Mesendoderm (in vitro differentiated cells): ENCODE measurements around the gene MPIG6B.
A peak's percentile ranks its signal among the peaks of the same experiment; 100 is the strongest.

Experiments used
- DNase-seq: peaks from one replicate; pipeline ENCODE4 v3.0.0; 2013
- H2AK5ac ChIP-seq: 2 replicates; pipeline ENCODE4 v1.6.1; 2013; ENCODE audit warnings: low read length, inconsistent platforms
- H2BK120ac ChIP-seq: 2 replicates; pipeline ENCODE4 v1.6.1; 2013; ENCODE audit warnings: low read depth, mild to moderate bottlenecking, low read length, moderate library complexity, mixed read lengths
- H2BK15ac ChIP-seq: replicated peaks from 2 replicates; pipeline ENCODE4 v1.6.1; 2013; ENCODE audit warnings: low read depth, mild to moderate bottlenecking, moderate library complexity
- H2BK5ac ChIP-seq: 2 replicates; pipeline ENCODE4 v1.6.1; 2013; ENCODE audit warnings: low read length, inconsistent platforms
- H3K18ac ChIP-seq: 2 replicates; pipeline ENCODE4 v1.6.1; 2013; ENCODE audit warnings: mild to moderate bottlenecking, low read length, mixed read lengths
- H3K23ac ChIP-seq: one replicate; pipeline ENCODE4 v1.6.1; 2013; ENCODE audit warnings: low read length
- H3K27ac ChIP-seq: 2 replicates; pipeline ENCODE4 v1.5.1; 2013; ENCODE audit warnings: low read depth, mild to moderate bottlenecking, inconsistent platforms, low read length, moderate library complexity
- H3K27me3 ChIP-seq: 2 replicates; pipeline ENCODE4 v1.6.1; 2013; ENCODE audit warnings: low read length, control low read depth, mild to moderate bottlenecking, inconsistent platforms; ENCODE audit not compliant: insufficient read depth, poor library complexity
- H3K36me3 ChIP-seq: 2 replicates; pipeline ENCODE4 v1.6.1; 2013; ENCODE audit warnings: low read length, inconsistent platforms; ENCODE audit not compliant: control insufficient read depth, insufficient read depth
- H3K4ac ChIP-seq: one replicate; pipeline ENCODE4 v1.6.1; 2013; ENCODE audit warnings: low read depth, mild to moderate bottlenecking, low read length, moderate library complexity
- H3K4me1 ChIP-seq: 2 replicates; pipeline ENCODE4 v1.6.1; 2013; ENCODE audit warnings: low read depth, low read length, inconsistent platforms; ENCODE audit not compliant: control insufficient read depth
- H3K4me2 ChIP-seq: 2 replicates; pipeline ENCODE4 v1.6.1; 2013; ENCODE audit warnings: low read length
- H3K4me3 ChIP-seq: 2 replicates; pipeline ENCODE4 v1.5.1; 2013; ENCODE audit warnings: mild to moderate bottlenecking, low read length
- H3K56ac ChIP-seq: one replicate; pipeline ENCODE4 v1.6.1; 2013; ENCODE audit warnings: low read length
- H3K79me1 ChIP-seq: 2 replicates; pipeline ENCODE4 v1.6.1; 2013; ENCODE audit warnings: low read length, inconsistent platforms
- H3K79me2 ChIP-seq: 2 replicates; pipeline ENCODE4 v1.6.1; 2013; ENCODE audit warnings: mild to moderate bottlenecking, low read length; ENCODE audit not compliant: control insufficient read depth, insufficient read depth
- H3K9ac ChIP-seq: 2 replicates; pipeline ENCODE4 v1.6.1; 2013; ENCODE audit warnings: low read length, inconsistent platforms
- H4K5ac ChIP-seq: one replicate; pipeline ENCODE4 v1.6.1; 2013; ENCODE audit warnings: low read length
- H4K8ac ChIP-seq: one replicate; pipeline ENCODE4 v1.6.1; 2013; ENCODE audit warnings: low read depth, mild to moderate bottlenecking, control low read depth, low read length, moderate library complexity
- WGBS: extraction: QIAGEN DNeasy Blood & Tissue Kit; methylation state at CpG from one replicate; pipeline ENCODE4 v1.1.7; 2013; ENCODE audit warnings: low lambda C conversion rate, missing lambda C conversion rate; ENCODE audit not compliant: insufficient coverage; ENCODE audit errors: extremely low coverage; 5-methylcytosine and 5-hydroxymethylcytosine counted together

MPIG6B gene

DNA sequence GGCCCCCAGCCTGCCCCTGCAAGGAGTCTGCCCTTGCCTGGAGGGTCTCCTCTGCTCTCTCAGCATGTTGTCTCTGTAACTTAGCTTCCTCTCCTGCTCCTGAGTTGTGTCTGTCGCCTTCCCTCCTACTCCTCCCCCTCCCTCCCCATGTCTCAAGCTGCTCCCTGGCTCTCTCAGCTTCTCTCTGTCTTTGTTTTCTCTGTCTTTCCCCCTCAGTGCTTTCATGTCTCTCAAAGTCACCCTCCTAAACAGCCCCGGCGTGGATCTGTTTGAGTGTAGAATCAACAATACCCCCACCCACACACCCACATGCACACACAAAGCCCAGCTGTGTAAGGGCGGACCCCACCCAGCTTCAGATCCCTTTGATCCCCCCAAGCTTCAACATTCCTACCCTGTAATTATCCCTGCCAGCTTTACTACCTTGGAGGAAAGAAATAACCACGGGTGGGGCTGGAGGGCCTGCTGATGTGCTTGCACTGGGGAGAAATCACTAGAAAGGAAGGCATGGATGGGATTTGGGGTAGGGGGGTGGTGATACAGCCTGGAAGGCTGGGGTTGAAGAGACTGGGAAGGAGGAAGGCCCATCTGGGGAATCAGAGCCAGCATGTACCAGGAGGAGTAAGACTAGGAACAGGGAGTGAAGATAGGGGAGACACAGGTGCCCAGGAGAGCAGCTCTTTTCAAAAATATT is 9.0 kb upstream of the MPIG6B start:
- Histone ChIP-seq H3K79me2 (no peaks in the 10 kb centered on the region), H3K9ac (peak overlapping the region; percentile 62), H3K27ac (peak overlapping the region; percentile 69), H2BK120ac (peak overlapping the region; percentile 8), H3K18ac (peak overlapping the region; percentile 92), H3K79me1 (no peaks in the 10 kb centered on the region), H3K4ac (peak overlapping the region; percentile 64), H3K36me3 (no peaks in the 10 kb centered on the region), H2BK15ac (no peak overlapping the region), H2AK5ac (no peak overlapping the region), H4K8ac (no peak overlapping the region), H2BK5ac (peak overlapping the region; percentile 96), H4K5ac (peak overlapping the region; percentile 76), H3K4me1 (peaks cover 23% of the 10 kb centered on the region), H3K4me3 (no peak overlapping the region), H3K27me3 (no peaks in the 10 kb centered on the region), H3K4me2 (no peak overlapping the region), H3K23ac (peak overlapping the region; percentile 98), H3K56ac (peak overlapping the region; percentile 93)
- WGBS = no CpG with 5 or more reads among the region's 5 CpGs
- peak; percentile 87 for DNase-seq

DNA sequence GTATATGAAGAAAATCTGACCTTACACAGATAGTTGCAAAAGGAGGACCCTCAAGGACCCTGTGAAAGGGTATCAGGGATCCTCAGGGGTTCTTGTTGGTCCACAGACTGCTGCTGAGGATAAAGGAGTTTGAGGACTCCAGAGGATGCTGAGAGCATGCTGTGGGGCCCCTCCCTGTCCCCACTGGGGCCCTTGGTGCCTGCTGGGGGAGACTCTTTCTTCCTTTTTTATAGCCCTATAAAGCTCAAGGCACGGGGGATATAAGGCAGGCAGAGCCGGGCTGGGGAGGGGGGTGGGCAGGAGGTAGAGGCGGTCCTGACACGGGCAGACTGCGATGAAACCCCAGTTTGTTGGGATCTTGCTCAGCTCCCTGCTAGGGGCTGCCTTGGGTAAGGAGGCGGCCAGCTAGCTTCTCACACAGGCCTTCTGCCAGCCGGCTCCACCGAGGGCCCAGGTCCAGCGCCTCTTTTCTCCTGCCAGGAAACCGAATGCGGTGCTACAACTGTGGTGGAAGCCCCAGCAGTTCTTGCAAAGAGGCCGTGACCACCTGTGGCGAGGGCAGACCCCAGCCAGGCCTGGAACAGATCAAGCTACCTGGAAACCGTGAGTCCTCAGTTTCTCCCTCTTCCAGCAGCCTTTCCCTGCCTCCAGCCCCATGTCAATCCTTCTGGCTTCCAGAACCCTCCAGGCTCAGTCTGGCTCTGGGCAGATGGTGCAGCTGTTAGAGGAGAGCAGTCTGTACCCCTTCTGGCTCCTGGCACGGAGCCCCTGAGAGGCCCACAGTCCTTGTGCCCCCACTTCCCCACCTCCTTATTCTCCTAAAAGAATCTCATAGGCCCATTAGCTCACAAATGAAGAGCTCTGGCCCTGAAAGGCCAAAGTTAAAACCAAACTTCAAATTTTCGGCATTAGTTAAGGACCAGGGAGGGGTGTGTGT is 7.9 kb upstream of the MPIG6B start, which contains the start of gene LY6G6D:
TSS of gene LY6G6D (plus strand) at position 327 of the 937 bp plus-strand sequence. CDS start at position 335, 8 bp downstream.
- WGBS = no CpG with 5 or more reads among the region's 16 CpGs
- no peaks in the 10 kb centered on the region for H3K36me3 ChIP-seq
- no peaks in the 10 kb centered on the region for H3K79me1 ChIP-seq
- H3K4me2 ChIP-seq = no peak within 1 kb of the TSS
- H3K4me1 ChIP-seq = peaks cover 23% of the 10 kb centered on the region
- peak within 1 kb of the TSS; percentile 93 for H3K56ac ChIP-seq
- H2AK5ac ChIP-seq = peak within 1 kb of the TSS; percentile 56
- DNase-seq = no peak
- H3K23ac ChIP-seq = peak within 1 kb of the TSS; percentile 98
- no peak within 1 kb of the TSS for H2BK15ac ChIP-seq
- H4K8ac ChIP-seq = no peak within 1 kb of the TSS
- peak within 1 kb of the TSS; percentile 96 for H2BK5ac ChIP-seq
- peak within 1 kb of the TSS; percentile 64 for H3K4ac ChIP-seq
- peak within 1 kb of the TSS; percentile 69 for H3K27ac ChIP-seq
- peak within 1 kb of the TSS; percentile 80 for H2BK120ac ChIP-seq
- no peaks in the 10 kb centered on the region for H3K79me2 ChIP-seq
- no peak within 1 kb of the TSS for H3K4me3 ChIP-seq
- H4K5ac ChIP-seq = peak within 1 kb of the TSS; percentile 76
- H3K18ac ChIP-seq = peak within 1 kb of the TSS; percentile 77
- H3K27me3 ChIP-seq = no peaks in the 10 kb centered on the region
- H3K9ac ChIP-seq = peak within 1 kb of the TSS; percentile 62

DNA sequence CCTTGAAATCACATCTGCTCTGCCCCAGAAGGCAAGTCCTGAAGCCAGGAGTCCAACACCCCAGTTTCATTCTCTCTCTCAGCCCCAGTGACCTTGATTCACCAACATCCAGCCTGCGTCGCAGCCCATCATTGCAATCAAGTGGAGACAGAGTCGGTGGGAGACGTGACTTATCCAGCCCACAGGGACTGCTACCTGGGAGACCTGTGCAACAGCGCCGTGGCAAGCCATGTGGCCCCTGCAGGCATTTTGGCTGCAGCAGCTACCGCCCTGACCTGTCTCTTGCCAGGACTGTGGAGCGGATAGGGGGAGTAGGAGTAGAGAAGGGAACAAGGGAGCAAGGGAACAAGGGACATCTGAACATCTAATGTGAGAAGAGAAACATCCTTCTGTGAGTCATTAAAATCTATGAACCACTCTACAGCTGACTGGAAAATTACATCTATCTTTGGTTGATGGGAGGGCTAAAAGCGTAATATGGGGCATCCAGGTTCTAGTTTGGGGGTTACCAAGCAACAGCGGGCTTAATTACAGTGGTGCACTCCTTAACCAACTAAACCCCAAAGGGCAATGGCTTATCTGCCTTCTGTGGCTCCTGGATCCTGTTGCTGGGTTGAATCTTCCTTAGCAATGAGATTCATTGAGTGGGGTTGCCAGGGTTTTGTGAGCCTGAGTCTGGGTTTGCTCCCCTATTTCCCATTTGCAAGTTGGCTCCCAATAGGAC is 5.5 kb upstream of the MPIG6B start:
- no peak overlapping the region for H3K4ac ChIP-seq
- no peak overlapping the region for H3K4me2 ChIP-seq
- H3K18ac ChIP-seq = no peak overlapping the region
- no peak overlapping the region for H2BK15ac ChIP-seq
- H3K23ac ChIP-seq = no peak overlapping the region
- peak; percentile 85 for DNase-seq
- no peak overlapping the region for H4K8ac ChIP-seq
- no peak overlapping the region for H2BK120ac ChIP-seq
- H3K27me3 ChIP-seq = no peaks in the 10 kb centered on the region
- H2BK5ac ChIP-seq = no peak overlapping the region
- no peaks in the 10 kb centered on the region for H3K36me3 ChIP-seq
- H3K9ac ChIP-seq = no peak overlapping the region
- no peak overlapping the region for H3K56ac ChIP-seq
- no CpG with 5 or more reads among the region's 10 CpGs for WGBS
- H3K79me2 ChIP-seq = no peaks in the 10 kb centered on the region
- H3K27ac ChIP-seq = no peak overlapping the region
- peaks cover 18% of the 10 kb centered on the region for H3K4me1 ChIP-seq
- H3K4me3 ChIP-seq = no peak overlapping the region
- H2AK5ac ChIP-seq = no peak overlapping the region
- H4K5ac ChIP-seq = no peak overlapping the region
- H3K79me1 ChIP-seq = no peaks in the 10 kb centered on the region

DNA sequence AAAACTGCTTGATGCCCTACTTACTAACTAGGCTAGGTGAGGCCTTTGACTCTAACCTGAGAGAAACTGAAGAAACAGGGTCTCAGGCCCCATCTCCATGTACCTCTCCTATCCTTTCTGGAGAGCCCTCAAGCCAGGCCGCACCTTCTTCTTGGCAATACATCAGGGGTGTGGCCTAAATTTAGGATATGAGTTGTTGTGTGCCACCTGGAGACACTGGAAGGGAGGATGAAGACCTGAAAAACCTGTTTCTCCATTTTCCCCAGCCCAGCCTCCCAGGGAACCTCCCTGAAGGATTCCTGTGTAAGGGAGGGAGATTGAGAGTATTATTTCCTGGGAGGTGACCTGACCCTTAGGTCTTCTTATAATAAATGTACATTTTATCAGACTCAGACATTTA is 4.9 kb upstream of the MPIG6B start:
- Histone ChIP-seq H3K4me3 (no peak overlapping the region), H3K56ac (no peak overlapping the region), H3K18ac (no peak overlapping the region), H2BK5ac (no peak overlapping the region), H3K36me3 (no peaks in the 10 kb centered on the region), H3K23ac (no peak overlapping the region), H3K4ac (no peak overlapping the region), H3K9ac (no peak overlapping the region), H3K79me1 (no peaks in the 10 kb centered on the region), H3K27me3 (no peaks in the 10 kb centered on the region), H3K4me1 (peaks cover 17% of the 10 kb centered on the region), H3K27ac (no peak overlapping the region), H2AK5ac (no peak overlapping the region), H4K8ac (no peak overlapping the region), H3K79me2 (no peaks in the 10 kb centered on the region), H2BK15ac (no peak overlapping the region), H2BK120ac (no peak overlapping the region), H3K4me2 (no peak overlapping the region), H4K5ac (no peak overlapping the region)
- WGBS = no CpG with 5 or more reads among the region's 1 CpG
- DNase-seq = peak; percentile 76

DNA sequence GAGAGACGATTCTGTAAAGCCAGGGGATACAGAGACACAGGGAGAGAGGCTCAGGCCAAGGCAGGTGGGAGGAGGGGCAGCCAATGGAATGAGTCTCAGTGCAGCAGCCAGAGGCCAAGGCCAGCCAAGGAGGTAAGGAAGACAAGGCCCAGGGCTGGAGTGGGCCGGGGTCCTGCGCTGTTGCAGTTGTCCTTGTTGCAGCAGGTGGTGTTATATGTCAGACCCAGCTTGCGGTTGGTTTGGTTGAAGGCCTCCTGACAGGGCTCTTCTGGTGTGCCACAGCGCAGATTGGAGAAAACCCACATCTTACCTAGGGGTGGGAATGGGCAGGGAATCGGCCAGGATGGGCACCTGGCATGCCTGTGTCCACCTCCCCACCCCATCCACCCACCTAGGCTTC is 4.2 kb upstream of the MPIG6B start:
- peak overlapping the region; percentile 43 for H3K56ac ChIP-seq
- H2BK5ac ChIP-seq = no peak overlapping the region
- H3K4me1 ChIP-seq = peaks cover 12% of the 10 kb centered on the region
- no CpG with 5 or more reads among the region's 6 CpGs for WGBS
- H3K36me3 ChIP-seq = no peaks in the 10 kb centered on the region
- H2BK15ac ChIP-seq = no peak overlapping the region
- H2BK120ac ChIP-seq = no peak overlapping the region
- no peak overlapping the region for H3K4me2 ChIP-seq
- DNase-seq = no peak
- no peak overlapping the region for H3K23ac ChIP-seq
- H3K4me3 ChIP-seq = no peak overlapping the region
- no peaks in the 10 kb centered on the region for H3K27me3 ChIP-seq
- no peak overlapping the region for H3K18ac ChIP-seq
- H4K8ac ChIP-seq = no peak overlapping the region
- H3K27ac ChIP-seq = no peak overlapping the region
- H4K5ac ChIP-seq = no peak overlapping the region
- H3K9ac ChIP-seq = no peak overlapping the region
- H3K79me1 ChIP-seq = no peaks in the 10 kb centered on the region
- no peak overlapping the region for H3K4ac ChIP-seq
- H2AK5ac ChIP-seq = no peak overlapping the region
- H3K79me2 ChIP-seq = no peaks in the 10 kb centered on the region
